OCI-LY3 (cell line): ENCODE data around the gene LMO7.

Experiments
- EZH2phosphoT487 ChIP-seq: fragments of 200-600 bp; shearing (Covaris generic); IDR thresholded peaks from 2 replicates; pipeline ENCODE4 v1.6.1; 2018; ENCODE audit warnings: antibody characterized with exemption, mixed run types, low read depth
- TF ChIP-seq, protein P1 (sequence below): fragments of 200-600, 300-600 bp; sonication (generic); IDR thresholded peaks from 2 replicates; pipeline ENCODE4 v1.5.1; 2014; ENCODE audit warnings: antibody characterized with exemption, low read length, low read depth

DNA sequence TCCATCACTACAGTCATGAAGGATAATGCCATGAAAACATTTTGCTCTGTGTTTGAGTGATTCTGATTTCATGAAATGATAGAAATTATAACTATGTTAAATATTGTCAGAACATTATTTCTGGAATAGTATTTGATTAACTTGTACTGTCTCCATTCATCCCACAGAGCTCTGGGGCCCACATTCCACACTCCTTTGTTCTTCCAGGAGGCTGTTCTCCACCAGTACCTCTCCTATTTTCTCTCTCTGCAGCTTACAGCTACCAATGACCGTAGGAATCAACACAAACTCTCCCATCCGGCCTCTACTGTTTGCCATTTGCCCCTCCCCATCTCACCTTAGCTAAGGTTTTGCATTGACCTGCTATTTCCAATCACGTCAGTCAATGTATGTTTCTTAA lies 240.9 kb downstream of the LMO7 start:
- TF ChIP-seq, protein P1, sequence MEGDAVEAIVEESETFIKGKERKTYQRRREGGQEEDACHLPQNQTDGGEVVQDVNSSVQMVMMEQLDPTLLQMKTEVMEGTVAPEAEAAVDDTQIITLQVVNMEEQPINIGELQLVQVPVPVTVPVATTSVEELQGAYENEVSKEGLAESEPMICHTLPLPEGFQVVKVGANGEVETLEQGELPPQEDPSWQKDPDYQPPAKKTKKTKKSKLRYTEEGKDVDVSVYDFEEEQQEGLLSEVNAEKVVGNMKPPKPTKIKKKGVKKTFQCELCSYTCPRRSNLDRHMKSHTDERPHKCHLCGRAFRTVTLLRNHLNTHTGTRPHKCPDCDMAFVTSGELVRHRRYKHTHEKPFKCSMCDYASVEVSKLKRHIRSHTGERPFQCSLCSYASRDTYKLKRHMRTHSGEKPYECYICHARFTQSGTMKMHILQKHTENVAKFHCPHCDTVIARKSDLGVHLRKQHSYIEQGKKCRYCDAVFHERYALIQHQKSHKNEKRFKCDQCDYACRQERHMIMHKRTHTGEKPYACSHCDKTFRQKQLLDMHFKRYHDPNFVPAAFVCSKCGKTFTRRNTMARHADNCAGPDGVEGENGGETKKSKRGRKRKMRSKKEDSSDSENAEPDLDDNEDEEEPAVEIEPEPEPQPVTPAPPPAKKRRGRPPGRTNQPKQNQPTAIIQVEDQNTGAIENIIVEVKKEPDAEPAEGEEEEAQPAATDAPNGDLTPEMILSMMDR = no peak
- no peak for TF ChIP-seq EZH2phosphoT487
